NOMO-1 treated with DMSO at 0.1 percent for 48 hours (cell line): ENCODE results near the gene IFNLR1.

Source experiments
- DNase-seq: peaks from one replicate; lab custom pipeline; 2025; ENCODE audit not compliant: unreplicated experiment; lab: John Stamatoyannopoulos, UW

IFNLR1 gene

GRCh38 chr1:24107462-24108138, 79.5 kb downstream of the IFNLR1 start:
- DNase-seq, result no peak

- DNase-seq, result no peak
Observed at GRCh38 chr1:24105368-24106160, 81.5 kb downstream of the IFNLR1 start.

- DNase-seq, result no peak
Observed at GRCh38 chr1:24104854-24105253, 82.2 kb downstream of the IFNLR1 start.
